HG03378 (cell line): ENCODE results near the gene CGNL1.

Experiments
- ATAC-seq: cut with Tn5 transposase; IDR thresholded peaks from one replicate; pipeline ENCODE4 v1.9.1; 2021; ENCODE audit warnings: mild to moderate bottlenecking, moderate library complexity; ENCODE audit not compliant: unreplicated experiment

The CGNL1 gene, protein sequence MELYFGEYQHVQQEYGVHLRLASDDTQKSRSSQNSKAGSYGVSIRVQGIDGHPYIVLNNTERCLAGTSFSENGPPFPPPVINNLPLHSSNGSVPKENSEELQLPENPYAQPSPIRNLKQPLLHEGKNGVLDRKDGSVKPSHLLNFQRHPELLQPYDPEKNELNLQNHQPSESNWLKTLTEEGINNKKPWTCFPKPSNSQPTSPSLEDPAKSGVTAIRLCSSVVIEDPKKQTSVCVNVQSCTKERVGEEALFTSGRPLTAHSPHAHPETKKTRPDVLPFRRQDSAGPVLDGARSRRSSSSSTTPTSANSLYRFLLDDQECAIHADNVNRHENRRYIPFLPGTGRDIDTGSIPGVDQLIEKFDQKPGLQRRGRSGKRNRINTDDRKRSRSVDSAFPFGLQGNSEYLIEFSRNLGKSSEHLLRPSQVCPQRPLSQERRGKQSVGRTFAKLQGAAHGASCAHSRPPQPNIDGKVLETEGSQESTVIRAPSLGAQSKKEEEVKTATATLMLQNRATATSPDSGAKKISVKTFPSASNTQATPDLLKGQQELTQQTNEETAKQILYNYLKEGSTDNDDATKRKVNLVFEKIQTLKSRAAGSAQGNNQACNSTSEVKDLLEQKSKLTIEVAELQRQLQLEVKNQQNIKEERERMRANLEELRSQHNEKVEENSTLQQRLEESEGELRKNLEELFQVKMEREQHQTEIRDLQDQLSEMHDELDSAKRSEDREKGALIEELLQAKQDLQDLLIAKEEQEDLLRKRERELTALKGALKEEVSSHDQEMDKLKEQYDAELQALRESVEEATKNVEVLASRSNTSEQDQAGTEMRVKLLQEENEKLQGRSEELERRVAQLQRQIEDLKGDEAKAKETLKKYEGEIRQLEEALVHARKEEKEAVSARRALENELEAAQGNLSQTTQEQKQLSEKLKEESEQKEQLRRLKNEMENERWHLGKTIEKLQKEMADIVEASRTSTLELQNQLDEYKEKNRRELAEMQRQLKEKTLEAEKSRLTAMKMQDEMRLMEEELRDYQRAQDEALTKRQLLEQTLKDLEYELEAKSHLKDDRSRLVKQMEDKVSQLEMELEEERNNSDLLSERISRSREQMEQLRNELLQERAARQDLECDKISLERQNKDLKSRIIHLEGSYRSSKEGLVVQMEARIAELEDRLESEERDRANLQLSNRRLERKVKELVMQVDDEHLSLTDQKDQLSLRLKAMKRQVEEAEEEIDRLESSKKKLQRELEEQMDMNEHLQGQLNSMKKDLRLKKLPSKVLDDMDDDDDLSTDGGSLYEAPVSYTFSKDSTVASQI

GRCh38 chr15:57375827-57376695, at the start of gene CGNL1:
Gene CGNL1, plus strand, starts transcription at chr15:57376505. Its CDS starts 61,495 bp downstream, at chr15:57438000.
- no peak for ATAC-seq

DNA sequence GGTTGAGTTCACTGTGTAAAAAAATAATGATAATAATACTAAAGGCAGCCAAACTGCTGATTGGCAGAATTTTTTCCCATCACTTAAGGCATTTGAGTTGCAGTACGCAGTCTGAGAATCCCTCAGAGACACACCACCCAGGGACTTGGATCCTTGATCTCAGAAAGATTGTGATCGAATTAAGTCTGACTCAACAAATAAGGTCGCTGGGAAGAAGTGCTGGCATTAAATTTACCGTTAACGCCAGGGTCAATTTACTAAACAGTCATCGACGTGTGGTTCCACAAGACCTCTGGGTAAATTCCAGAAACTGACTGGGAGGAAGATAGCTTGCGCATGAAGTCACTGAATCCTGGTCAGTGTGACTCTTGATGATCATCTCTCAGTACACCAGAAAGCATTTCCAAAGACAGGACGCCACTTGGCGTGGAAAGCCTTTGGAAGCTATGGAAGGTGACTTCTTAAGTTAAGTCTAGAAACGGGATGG, 48.3 kb upstream of the CGNL1 start:
- ATAC-seq, result no peak

- no peak for ATAC-seq
These were observed 47.8 kb upstream of the CGNL1 start for GRCh38 chr15:57328479-57328878.

GRCh38 chr15:57328897-57329296, 47.4 kb upstream of the CGNL1 start:
- no peak for ATAC-seq

DNA sequence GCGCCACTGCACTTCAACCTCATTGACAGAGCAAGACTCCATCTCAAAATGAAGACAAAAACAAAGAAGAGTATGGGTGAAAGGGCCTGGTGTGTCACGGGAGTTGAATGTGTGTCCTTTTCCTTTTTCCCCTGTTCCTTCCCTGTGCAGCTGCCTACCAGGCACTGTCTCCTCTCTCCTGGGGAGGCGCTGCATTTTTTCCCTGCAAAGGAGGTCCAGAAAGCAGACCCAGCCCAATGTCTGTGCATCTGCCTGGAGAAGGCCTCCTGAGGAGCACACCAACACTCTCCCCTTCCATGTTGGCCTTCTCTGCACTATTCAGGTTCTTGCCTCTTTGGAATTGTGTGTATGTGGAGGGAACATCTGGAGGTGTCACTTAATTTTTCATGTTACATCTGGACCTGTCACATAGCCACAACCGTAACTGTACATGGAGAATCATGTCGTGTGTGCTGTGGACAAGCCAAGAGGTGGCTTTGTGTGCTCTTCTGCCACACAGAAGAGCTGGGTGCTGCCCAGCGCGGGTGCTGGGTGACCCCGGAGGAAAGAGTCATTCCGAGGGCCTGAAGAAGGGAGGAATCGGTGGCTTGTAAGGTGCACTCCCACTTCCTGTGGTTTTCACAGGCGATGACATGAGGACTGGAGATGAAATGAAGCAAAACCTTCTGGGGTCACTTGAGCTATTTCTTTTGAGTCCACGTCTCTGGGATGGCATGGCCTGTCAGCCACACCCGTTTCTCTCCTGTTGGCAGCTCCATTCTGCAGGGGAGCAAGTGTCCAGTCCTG, 46.5 kb upstream of the CGNL1 start:
- ATAC-seq, result no peak

DNA sequence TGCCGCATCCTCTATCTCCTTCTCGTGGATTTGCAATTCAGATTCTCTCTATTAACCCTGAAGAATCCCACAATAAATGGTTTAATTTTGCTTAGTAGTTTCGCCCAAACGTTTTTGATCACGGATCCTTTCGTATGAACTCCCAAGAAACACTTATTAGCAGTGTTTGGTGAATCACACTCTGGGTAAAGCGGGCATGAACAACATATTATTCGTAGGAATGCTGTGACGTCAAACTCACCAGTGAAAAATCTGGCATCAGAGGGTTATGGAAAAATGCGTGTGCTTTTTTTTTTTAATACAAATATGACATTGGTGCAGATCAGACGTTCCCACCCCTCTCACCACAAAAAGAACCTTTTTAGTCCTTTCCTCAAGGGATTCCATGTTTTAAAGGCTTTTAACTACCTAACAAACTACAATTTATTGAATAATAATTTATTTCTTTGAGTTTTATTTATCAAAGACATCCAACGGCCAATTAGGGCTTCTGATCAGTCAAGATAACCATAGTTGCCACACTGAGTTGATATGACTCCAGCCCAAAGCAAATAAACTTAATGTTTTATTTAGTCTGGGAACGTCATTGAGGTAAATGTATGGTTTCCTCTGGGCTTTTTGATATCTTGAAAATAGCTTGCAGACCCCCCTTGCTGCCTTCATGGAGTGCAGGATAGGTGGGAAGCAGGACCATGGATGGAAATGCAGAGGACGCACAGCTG, 45.5 kb upstream of the CGNL1 start:
- ATAC-seq, result no peak

- ATAC-seq, result no peak
These were observed 44.0 kb upstream of the CGNL1 start for GRCh38 chr15:57332326-57332725.

- ATAC-seq, result no peak
These were observed 42.8 kb upstream of the CGNL1 start for GRCh38 chr15:57333487-57333886.

DNA sequence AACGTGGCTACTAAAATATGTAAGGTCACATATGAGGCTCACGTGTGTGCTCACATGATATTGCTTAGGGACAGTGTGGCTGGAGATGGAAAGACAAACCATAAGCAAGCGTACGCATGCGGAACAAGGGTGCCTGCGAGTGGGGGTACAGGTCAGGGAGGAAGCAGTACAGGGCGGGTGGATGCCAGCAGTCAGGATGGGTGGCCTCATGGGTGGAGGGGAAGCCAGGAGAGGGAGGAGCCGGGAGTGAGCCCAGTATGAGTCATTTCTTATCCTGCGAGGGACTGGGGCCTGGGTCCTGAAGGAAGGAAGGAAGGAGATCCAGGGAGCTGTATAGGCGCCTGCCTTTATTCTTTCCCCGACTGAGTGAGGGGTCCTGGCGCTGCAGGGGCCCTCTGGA, 42.0 kb upstream of the CGNL1 start:
- no peak for ATAC-seq

- no peak for ATAC-seq
These were observed 41.0 kb upstream of the CGNL1 start for GRCh38 chr15:57335293-57335715.

DNA sequence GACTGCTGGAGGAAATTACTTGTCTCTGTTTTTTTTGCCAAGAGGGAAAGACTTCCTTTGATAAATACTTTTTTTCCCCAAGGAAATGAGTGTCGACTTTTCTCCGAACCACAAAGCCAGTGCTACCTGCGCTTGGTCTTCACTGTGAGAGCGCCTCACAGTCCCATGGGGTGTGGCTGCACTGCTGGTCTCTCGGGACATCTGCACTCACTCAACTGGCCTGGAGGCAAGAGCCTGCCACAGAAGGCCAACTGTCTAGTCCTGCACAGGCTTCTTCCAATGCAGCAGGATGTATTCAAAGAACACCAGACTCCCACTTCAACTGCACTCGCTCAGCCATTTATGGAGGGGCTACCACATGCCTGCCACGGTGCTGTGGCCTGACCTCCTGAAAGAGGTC, 40.6 kb upstream of the CGNL1 start:
- ATAC-seq, result no peak

- ATAC-seq, result no peak
These were observed 38.4 kb upstream of the CGNL1 start for GRCh38 chr15:57337868-57338411.

DNA sequence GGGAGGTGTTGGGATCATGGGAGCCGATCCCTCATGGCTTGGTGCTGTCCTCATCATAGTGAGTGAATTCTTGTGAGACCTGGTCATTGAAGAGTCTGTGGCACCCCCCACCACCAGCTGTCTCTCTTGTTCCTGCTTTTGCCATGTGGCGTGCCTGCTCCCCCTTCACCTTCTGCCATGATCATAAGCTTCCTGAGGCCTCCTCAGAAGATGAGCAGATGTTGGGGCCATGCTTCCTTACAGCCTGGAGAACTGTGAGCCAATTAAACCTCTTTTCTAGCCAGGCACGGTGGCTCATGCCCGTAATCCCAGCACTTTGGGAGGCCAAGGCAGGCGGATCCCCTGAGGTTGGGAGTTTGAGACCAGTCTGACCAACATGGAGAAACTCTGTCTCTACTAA, 37.0 kb upstream of the CGNL1 start:
- ATAC-seq, result no peak

- no peak for ATAC-seq
These were observed 35.5 kb upstream of the CGNL1 start for GRCh38 chr15:57340682-57341259.

GRCh38 chr15:57343048-57343447, 33.3 kb upstream of the CGNL1 start:
- no peak for ATAC-seq

GRCh38 chr15:57343498-57343897, 32.8 kb upstream of the CGNL1 start:
- ATAC-seq, result no peak

GRCh38 chr15:57344282-57344681, 32.0 kb upstream of the CGNL1 start:
- no peak for ATAC-seq

- no peak for ATAC-seq
These were observed 30.7 kb upstream of the CGNL1 start for GRCh38 chr15:57345584-57345983.
